PC-3 (cell line): Measurements from ENCODE around the gene CHL1. TPM values are rescaled to one million over a fixed set of nuclear protein-coding genes. Genes with fewer than 3 reads are reported as not detected.

Experiments
- ATAC-seq: fragments of 200-7000 bp; cut with Tn5 transposase; 2 replicates; pipeline ENCODE4 v1.9.1; 2020; ENCODE audit warnings: mild to moderate bottlenecking, moderate library complexity
- BruUV-seq: library from RNA; stranded (reverse); fragments of 400-500 nt; replicated peaks from 2 replicates; lab custom pipeline; 2021; lab: Mats Ljungman, UMichigan
- CTCF ChIA-PET: fragments of 300-600 bp; sonication (Branson Sonifier 250); formaldehyde crosslinking; loops from one replicate; lab custom pipeline; 2022; ENCODE audit warnings: antibody characterized with exemption; lab: Charles Lee
- POLR2A ChIA-PET: fragments of 300-600 bp; sonication (Branson Sonifier 250); formaldehyde crosslinking; loops from one replicate; lab custom pipeline; 2022; ENCODE audit warnings: antibody characterized with exemption; ENCODE audit not compliant: unreplicated experiment; lab: Charles Lee
- DNase-seq: peaks from one replicate; pipeline ENCODE4 v3.0.0-alpha.2; 2015
- H2AFZ ChIP-seq: fragments of 300-600 bp; sonication (generic); 2 replicates; pipeline ENCODE4 v1.6.0; 2016; ENCODE audit warnings: antibody characterized with exemption, low read length
- H3F3A ChIP-seq: fragments of 300-600 bp; sonication (generic); one replicate; pipeline ENCODE4 v1.6.0; 2017; ENCODE audit warnings: antibody characterized with exemption, low read length, control low read depth, mild to moderate bottlenecking; ENCODE audit not compliant: unreplicated experiment
- H3K27ac ChIP-seq: fragments of 300-600 bp; sonication (generic); 2 replicates; pipeline ENCODE4 v1.5.1; 2016; ENCODE audit warnings: mild to moderate bottlenecking, low read length
- H3K27me3 ChIP-seq: fragments of 300-600 bp; sonication (generic); 2 replicates; pipeline ENCODE4 v1.6.1; 2016; ENCODE audit warnings: low read length, mixed read lengths
- H3K36me3 ChIP-seq: fragments of 300-600 bp; sonication (generic); 2 replicates; pipeline ENCODE4 v1.6.1; 2016; ENCODE audit warnings: low read depth, mixed run types, low read length, mixed read lengths
- H3K4me1 ChIP-seq: fragments of 300-600 bp; sonication (generic); 2 replicates; pipeline ENCODE4 v1.5.1; 2016; ENCODE audit warnings: low read length; ENCODE audit not compliant: insufficient read depth
- H3K4me2 ChIP-seq: fragments of 300-600 bp; sonication (generic); 2 replicates; pipeline ENCODE4 v1.6.0; 2016; ENCODE audit warnings: low read length
- H3K4me3 ChIP-seq: fragments of 300-600 bp; sonication (generic); 2 replicates; pipeline ENCODE4 v1.5.1; 2016; ENCODE audit warnings: mild to moderate bottlenecking, low read length, mixed read lengths
- H3K79me2 ChIP-seq: fragments of 300-600 bp; sonication (generic); 2 replicates; pipeline ENCODE4 v1.6.1; 2017; ENCODE audit warnings: low read length, mixed read lengths
- H3K9ac ChIP-seq: fragments of 300-600 bp; sonication (generic); 2 replicates; pipeline ENCODE4 v1.6.0; 2016; ENCODE audit warnings: mild to moderate bottlenecking, low read length
- H3K9me2 ChIP-seq: fragments of 300-600 bp; sonication (generic); replicated peaks from 2 replicates; pipeline ENCODE4 v1.6.1; 2016; ENCODE audit warnings: mixed run types, low read length, mixed read lengths
- H3K9me3 ChIP-seq: fragments of 300-600 bp; sonication (generic); 2 replicates; pipeline ENCODE4 v1.6.1; 2016; ENCODE audit warnings: low read length, mixed read lengths
- H4K20me1 ChIP-seq: fragments of 300-600 bp; sonication (generic); 2 replicates; pipeline ENCODE4 v1.6.1; 2016; ENCODE audit warnings: low read length, mixed read lengths
- CTCF ChIP-seq: fragments of 300-600 bp; sonication (generic); conservative IDR thresholded peaks from 2 replicates; pipeline ENCODE4 v1.5.1; 2017; ENCODE audit warnings: antibody characterized with exemption, low read depth, mild to moderate bottlenecking, low read length
- EZH2 ChIP-seq: fragments of 300-600 bp; sonication (generic); IDR thresholded peaks from one replicate; pipeline ENCODE4 v1.6.1; 2017; ENCODE audit warnings: antibody characterized with exemption, mild to moderate bottlenecking, low read length; ENCODE audit not compliant: unreplicated experiment
- EZH2phosphoT487 ChIP-seq: fragments of 300-600 bp; sonication (generic); IDR thresholded peaks from 2 replicates; pipeline ENCODE4 v1.6.1; 2018; ENCODE audit warnings: mild to moderate bottlenecking, antibody characterized with exemption, low read length, borderline replicate concordance
- intact Hi-C: fragments of 100-400 bp; cut with micrococcal nuclease; formaldehyde crosslinking; loops from 2 replicates; pipeline ENCODE4 v1.9.0; 2023
- total RNA-seq: library from RNA; depleted of rRNA; stranded (reverse); fragments of >200 nt; gene quantifications from 2 replicates; pipeline ENCODE4 v1.2.3, GENCODE V29; 2014

Gene CHL1
- total RNA-seq, 1 experiment from 2014 or later = not detected

GRCh38 chr3:288417-288816, 91.9 kb downstream of the CHL1 start:
- H2AFZ ChIP-seq = no peak overlapping the region
- no peak for ATAC-seq
- H3K36me3 ChIP-seq = no peaks in the 10 kb centered on the region
- no TSS peak for BruUV-seq
- no peaks in the 10 kb centered on the region for H3K9me2 ChIP-seq
- H3F3A ChIP-seq = no peaks in the 10 kb centered on the region
- H3K9ac ChIP-seq = no peak overlapping the region
- no peak overlapping the region for H3K4me2 ChIP-seq
- no peak overlapping the region for H3K4me3 ChIP-seq
- no peaks in the 10 kb centered on the region; the same call in 1 of the 2 replicates for H3K27me3 ChIP-seq
- H3K9me3 ChIP-seq = 0 out of 2 replicates have a peak, but pooled peaks cover 8% of the 10 kb centered on the region
- no peak overlapping the region for H3K27ac ChIP-seq
- intact Hi-C loops = no loop called here
- no peak for TF ChIP-seq EZH2phosphoT487
- no peaks in the 10 kb centered on the region for H4K20me1 ChIP-seq
- ChIA-PET POLR2A (no interaction called here), CTCF (no interaction called here)
- no peaks in the 10 kb centered on the region for H3K79me2 ChIP-seq
- no peak for DNase-seq
- H3K4me1 ChIP-seq = no peaks in the 10 kb centered on the region

DNA sequence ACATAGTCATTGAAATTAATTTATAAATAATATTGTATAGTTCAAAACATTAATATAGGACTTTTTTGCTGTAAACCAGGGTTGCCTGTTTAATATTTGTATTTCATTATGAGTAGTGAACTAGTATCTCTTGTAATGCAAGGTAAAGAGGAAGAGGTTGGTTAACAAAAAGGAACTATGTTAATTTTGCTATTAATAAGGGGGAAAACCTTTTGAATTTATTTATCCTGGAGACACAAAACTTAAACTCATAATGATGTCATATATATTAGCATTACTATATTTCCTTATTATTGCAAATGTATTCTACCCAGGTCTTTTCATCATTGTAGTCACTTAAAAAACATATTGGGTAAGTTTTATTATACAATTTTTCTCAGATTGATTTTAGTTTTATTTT, 94.5 kb downstream of the CHL1 start:
- Histone ChIP-seq H3K36me3 (no peaks in the 10 kb centered on the region), H4K20me1 (no peaks in the 10 kb centered on the region), H3K27ac (no peak overlapping the region), H3K4me1 (peaks cover 7% of the 10 kb centered on the region; the same call in 1 of the 2 replicates), H3K27me3 (no peaks in the 10 kb centered on the region), H3K9me2 (no peaks in the 10 kb centered on the region), H3K9ac (no peak overlapping the region), H3K4me3 (no peak overlapping the region), H3K9me3 (0 out of 2 replicates have a peak, but pooled peaks cover 8% of the 10 kb centered on the region), H3K79me2 (no peaks in the 10 kb centered on the region), H3K4me2 (no peak overlapping the region), H2AFZ (no peak overlapping the region), H3F3A (no peaks in the 10 kb centered on the region)
- ATAC-seq (no peak), DNase-seq (no peak)
- POLR2A ChIA-PET = no interaction called here
- BruUV-seq = no TSS peak
- intact Hi-C loops = no loop called here
- CTCF ChIA-PET = no interaction called here
- TF ChIP-seq CTCF = no peak
- no peak for TF ChIP-seq EZH2phosphoT487
- TF ChIP-seq EZH2 = no peak

- no peaks in the 10 kb centered on the region for H3K27me3 ChIP-seq
- no peak overlapping the region for H3K9ac ChIP-seq
- H4K20me1 ChIP-seq = no peaks in the 10 kb centered on the region
- no peak overlapping the region for H2AFZ ChIP-seq
- no peak overlapping the region for H3K4me3 ChIP-seq
- H3K4me2 ChIP-seq = no peak overlapping the region
- intact Hi-C loops = no loop called here
- no peaks in the 10 kb centered on the region for H3K36me3 ChIP-seq
- TF ChIP-seq CTCF = no peak
- no peak for TF ChIP-seq EZH2phosphoT487
- TF ChIP-seq EZH2 = no peak
- no TSS peak for BruUV-seq
- peaks cover 7% of the 10 kb centered on the region; the same call in 1 of the 2 replicates for H3K4me1 ChIP-seq
- ChIA-PET POLR2A (no interaction called here), CTCF (no interaction called here)
- no peaks in the 10 kb centered on the region for H3K9me2 ChIP-seq
- no peak for DNase-seq
- ATAC-seq = no peak
- no peak overlapping the region for H3K27ac ChIP-seq
- H3K79me2 ChIP-seq = no peaks in the 10 kb centered on the region
- H3F3A ChIP-seq = no peaks in the 10 kb centered on the region
- H3K9me3 ChIP-seq = 0 out of 2 replicates have a peak, but pooled peaks cover 8% of the 10 kb centered on the region
These were observed 95.3 kb downstream of the CHL1 start for GRCh38 chr3:291646-292436.
